SK-N-SH treated with all-trans-retinoic acid at 6 μM for 48 hours (cell line): ENCODE measurements around the gene MPV17.
"Not testable (repeated sequence)": the region's sequence is repeated elsewhere in the genome, so short reads cannot be mapped to it uniquely, and the experiment has no call there.

Experiments used
- ATAC-seq: fragments of 200-7000 bp; cut with Tn5 transposase; 3 replicates; pipeline ENCODE4 v1.9.1; 2020; ENCODE audit warnings: mild to moderate bottlenecking, moderate library complexity
- ARNTL ChIP-seq: fragments of 450-650 bp; formaldehyde crosslinking; IDR thresholded peaks from 2 replicates; pipeline ENCODE4 v1.5.0; 2020; ENCODE audit warnings: low read depth, mild to moderate bottlenecking, moderate library complexity, borderline replicate concordance
- BACH2 ChIP-seq: fragments of 250-450 bp; sonication (Bioruptor Pico); IDR thresholded peaks from 2 replicates; pipeline ENCODE4 v1.9.0; 2021; ENCODE audit warnings: mild to moderate bottlenecking, borderline replicate concordance
- CREB5 ChIP-seq: fragments of 250-450 bp; sonication (Bioruptor Pico); IDR thresholded peaks from 2 replicates; pipeline ENCODE4 v1.5.1; 2020; ENCODE audit warnings: low read depth, mild to moderate bottlenecking, moderate library complexity
- CSDC2 ChIP-seq: fragments of 250-450 bp; sonication (Bioruptor Pico); IDR thresholded peaks from 2 replicates; pipeline ENCODE4 v1.5.0; 2020; ENCODE audit warnings: mild to moderate bottlenecking, moderate library complexity
- CSRNP3 ChIP-seq: fragments of 250-450 bp; sonication (Bioruptor Pico); IDR thresholded peaks from 2 replicates; pipeline ENCODE4 v1.5.1; 2021; ENCODE audit warnings: mild to moderate bottlenecking, moderate library complexity
- ESRRG ChIP-seq: fragments of 250-450 bp; sonication (Bioruptor Pico); IDR thresholded peaks from 2 replicates; pipeline ENCODE4 v1.6.1; 2021; ENCODE audit warnings: mild to moderate bottlenecking
- ISL1 ChIP-seq: fragments of 250-450 bp; sonication (Bioruptor Pico); IDR thresholded peaks from 2 replicates; pipeline ENCODE4 v2.1.2; 2022; ENCODE audit warnings: mild to moderate bottlenecking, moderate library complexity
- OSR1 ChIP-seq: fragments of 250-450 bp; sonication (Bioruptor Pico); IDR thresholded peaks from 2 replicates; pipeline ENCODE4 v1.8.0; 2022; ENCODE audit warnings: moderate library complexity, mild to moderate bottlenecking, inconsistent platforms
- PATZ1 ChIP-seq: fragments of 250-450 bp; sonication (Bioruptor Pico); IDR thresholded peaks from 2 replicates; pipeline ENCODE4 v1.8.0; 2020; ENCODE audit warnings: mild to moderate bottlenecking, moderate library complexity, borderline replicate concordance
- PPARA ChIP-seq: fragments of 250-450 bp; sonication (Bioruptor Pico); IDR thresholded peaks from 2 replicates; pipeline ENCODE4 v1.5.0; 2020; ENCODE audit warnings: mild to moderate bottlenecking, borderline replicate concordance
- RARB ChIP-seq: fragments of 250-450 bp; sonication (Bioruptor Pico); IDR thresholded peaks from 2 replicates; pipeline ENCODE4 v1.8.0; 2021; ENCODE audit warnings: mild to moderate bottlenecking, moderate library complexity
- SNAI2 ChIP-seq: fragments of 250-450 bp; sonication (Bioruptor Pico); IDR thresholded peaks from 2 replicates; pipeline ENCODE4 v1.5.0; 2020; ENCODE audit warnings: mild to moderate bottlenecking, moderate library complexity
- TCF4 ChIP-seq: fragments of 250-450 bp; sonication (Bioruptor Pico); IDR thresholded peaks from 2 replicates; pipeline ENCODE4 v1.8.0; 2021; ENCODE audit warnings: mild to moderate bottlenecking, moderate library complexity, borderline replicate concordance
- TOX ChIP-seq: fragments of 250-450 bp; sonication (Bioruptor Pico); IDR thresholded peaks from 2 replicates; pipeline ENCODE4 v1.8.0; 2021; ENCODE audit warnings: mild to moderate bottlenecking, moderate library complexity, borderline replicate concordance
- ZC3H10 ChIP-seq: fragments of 250-450 bp; sonication (Bioruptor Pico); IDR thresholded peaks from 2 replicates; pipeline ENCODE4 v1.5.1; 2021; ENCODE audit warnings: mild to moderate bottlenecking, moderate library complexity
- ZFP3 ChIP-seq: fragments of 250-450 bp; sonication (Bioruptor Pico); IDR thresholded peaks from 2 replicates; pipeline ENCODE4 v1.5.0; 2020; ENCODE audit warnings: mild to moderate bottlenecking, moderate library complexity
- ZFP30 ChIP-seq: fragments of 450-650 bp; formaldehyde crosslinking; IDR thresholded peaks from 2 replicates; pipeline ENCODE4 v1.5.0; 2022; ENCODE audit warnings: mild to moderate bottlenecking, moderate library complexity
- ZNF565 ChIP-seq: fragments of 450-650 bp; formaldehyde crosslinking; conservative IDR thresholded peaks from 2 replicates; pipeline ENCODE4 v1.5.0; 2020; ENCODE audit warnings: low read depth, mild to moderate bottlenecking, moderate library complexity
- ZNF8 ChIP-seq: fragments of 450-650 bp; formaldehyde crosslinking; IDR thresholded peaks from 2 replicates; pipeline ENCODE4 v1.5.0; 2020; ENCODE audit warnings: mild to moderate bottlenecking, moderate library complexity

Gene MPV17

GRCh38 chr2:27354597-27354927 is 31.7 kb upstream of the MPV17 start (continued):
- TF ChIP-seq CSRNP3 (CRISPR knock-in tag): no peak

- TF ChIP-seq CREB5 (no peak), ESRRG (CRISPR knock-in tag) (no peak), TOX (CRISPR knock-in tag) (no peak), ZNF565 (no peak), CSRNP3 (CRISPR knock-in tag) (no peak), SNAI2 (no peak), ISL1 (no peak)
- no peak for ATAC-seq
Observed at GRCh38 chr2:27353762-27354596, 31.1 kb upstream of the MPV17 start.

- ATAC-seq: not testable (repeated sequence)
Observed at GRCh38 chr2:27353386-27353761, 30.5 kb upstream of the MPV17 start.

GRCh38 chr2:27351802-27352598 is 29.1 kb upstream of the MPV17 start:
- ATAC-seq: no peak

GRCh38 chr2:27350106-27350693 is 27.3 kb upstream of the MPV17 start:
- no peak for ATAC-seq
- TF ChIP-seq OSR1 (CRISPR knock-in tag) (no peak), ARNTL (no peak), ISL1 (no peak), ZFP3 (CRISPR knock-in tag) (no peak), CREB5 (no peak), CSDC2 (CRISPR knock-in tag) (no peak), ZNF565 (no peak), ESRRG (CRISPR knock-in tag) (no peak), RARB (CRISPR knock-in tag) (no peak), PATZ1 (CRISPR knock-in tag) (no peak), TCF4 (CRISPR knock-in tag) (no peak), ZFP30 (CRISPR knock-in tag) (no peak), ZNF8 (CRISPR knock-in tag) (no peak), ZC3H10 (no peak), TOX (CRISPR knock-in tag) (no peak), PPARA (CRISPR knock-in tag) (no peak), BACH2 (CRISPR knock-in tag) (no peak)

More at GRCh38 chr2:27351802-27352598, 29.1 kb upstream of the MPV17 start:
- no peak for TF ChIP-seq PPARA (CRISPR knock-in tag)
